Left kidney (tissue), 8 donors: ENCODE data around the gene MTHFD2L. TPM values are rescaled to one million over a fixed set of nuclear protein-coding genes. Genes with fewer than 3 reads are reported as not detected.

Experiments used
- DNase-seq: peaks from one replicate; pipeline ENCODE4 v3.0.0-alpha.2; 2013
- long read RNA-seq, 8 donors: transcript quantifications; one replicate each; lab custom pipeline, GENCODE V29; 2026
- polyA plus RNA-seq: library from polyadenylated mRNA; unstranded; fragments of 120-200 nt; gene quantifications from one replicate; pipeline ENCODE4 v1.2.1, GENCODE V29; 2013; ENCODE audit not compliant: insufficient read length

The MTHFD2L gene
- polyA plus RNA-seq: 25.6 TPM
- long read RNA-seq, donor 1, transcript MTHFD2L-208 (2 exons, 2,363 nt): major isoform, 28 of 28 reads
- long read RNA-seq, donor 1, partial matches to known transcripts: 0 of 28 reads
- long read RNA-seq, donor 1, other reads (novel, unspliced or antisense): 0 of 28 reads
- long read RNA-seq, donor 2, transcript MTHFD2L-208 (2 exons, 2,363 nt): major isoform, 31 of 36 reads
- long read RNA-seq, donor 2, partial matches to known transcripts: 5 of 36 reads
- long read RNA-seq, donor 2, other reads (novel, unspliced or antisense): 0 of 36 reads
- long read RNA-seq, donor 3, transcript MTHFD2L-208 (2 exons, 2,363 nt): major isoform, 19 of 19 reads
- long read RNA-seq, donor 3, partial matches to known transcripts: 0 of 19 reads
- long read RNA-seq, donor 3, other reads (novel, unspliced or antisense): 0 of 19 reads
- long read RNA-seq, donor 4, partial matches to known transcripts: 0 of 4 reads
- long read RNA-seq, donor 4, other reads (novel, unspliced or antisense): 0 of 4 reads
- long read RNA-seq, donor 5, transcript MTHFD2L-208 (2 exons, 2,363 nt): major isoform, 32 of 35 reads
- long read RNA-seq, donor 5, partial matches to known transcripts: 0 of 35 reads
- long read RNA-seq, donor 5, other reads (novel, unspliced or antisense): 0 of 35 reads
- long read RNA-seq, donor 6, transcript MTHFD2L-208 (2 exons, 2,363 nt): major isoform, 13 of 16 reads
- long read RNA-seq, donor 6, partial matches to known transcripts: 0 of 16 reads
- long read RNA-seq, donor 6, other reads (novel, unspliced or antisense): 0 of 16 reads
- long read RNA-seq, donor 7, transcript MTHFD2L-208 (2 exons, 2,363 nt): major isoform, 38 of 39 reads
- long read RNA-seq, donor 7, partial matches to known transcripts: 0 of 39 reads
- long read RNA-seq, donor 7, other reads (novel, unspliced or antisense): 0 of 39 reads
- long read RNA-seq, donor 8, transcript MTHFD2L-208 (2 exons, 2,363 nt): major isoform, 8 of 8 reads
- long read RNA-seq, donor 8, partial matches to known transcripts: 0 of 8 reads
- long read RNA-seq, donor 8, other reads (novel, unspliced or antisense): 0 of 8 reads

DNA sequence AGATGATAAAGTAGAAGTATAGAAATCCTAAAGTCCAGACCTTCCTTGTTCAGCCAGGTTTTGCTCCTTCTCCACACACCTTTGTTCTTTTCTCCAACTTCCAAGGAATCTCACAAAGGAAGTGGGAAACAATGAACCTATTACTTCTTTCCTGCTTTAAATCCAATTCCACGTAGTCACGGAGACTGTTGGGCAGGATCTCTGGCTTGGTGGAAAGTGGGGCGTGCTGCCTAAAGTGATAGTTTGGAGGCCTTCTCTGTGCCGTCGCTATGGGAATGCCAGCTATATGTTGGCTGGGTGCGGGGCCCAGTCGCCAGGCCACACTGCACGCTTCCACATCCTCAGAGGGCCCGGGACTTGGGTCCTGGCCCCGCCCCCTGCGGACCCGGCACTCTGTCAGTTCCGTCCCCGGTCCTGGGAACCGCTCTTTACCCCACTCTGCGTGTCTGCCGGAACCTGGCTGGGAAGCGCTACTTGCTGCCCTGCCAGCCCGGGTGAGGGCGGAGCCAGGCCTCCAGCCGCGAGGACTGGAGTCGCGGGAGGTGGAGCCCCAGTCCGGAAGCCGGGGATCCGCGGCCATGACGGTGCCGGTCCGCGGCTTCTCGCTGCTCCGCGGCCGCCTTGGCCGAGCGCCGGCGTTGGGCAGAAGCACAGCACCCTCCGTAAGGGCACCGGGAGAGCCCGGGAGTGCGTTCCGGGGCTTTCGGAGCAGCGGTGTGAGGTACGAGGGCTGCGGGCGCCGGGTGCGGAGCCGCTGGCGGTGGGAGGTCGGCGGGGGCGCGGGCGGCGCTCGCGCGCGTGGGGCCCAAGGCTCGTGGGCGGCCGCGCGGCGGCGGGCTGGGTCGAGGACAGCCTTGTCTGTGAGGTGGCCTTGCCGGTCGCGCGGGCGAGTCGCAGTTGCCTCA is at the start of gene MTHFD2L:
TSS of gene MTHFD2L (plus strand) at position 558 of the 905 bp plus-strand sequence. CDS start at position 579, 21 bp downstream.
- peak; percentile 88 for DNase-seq

DNA sequence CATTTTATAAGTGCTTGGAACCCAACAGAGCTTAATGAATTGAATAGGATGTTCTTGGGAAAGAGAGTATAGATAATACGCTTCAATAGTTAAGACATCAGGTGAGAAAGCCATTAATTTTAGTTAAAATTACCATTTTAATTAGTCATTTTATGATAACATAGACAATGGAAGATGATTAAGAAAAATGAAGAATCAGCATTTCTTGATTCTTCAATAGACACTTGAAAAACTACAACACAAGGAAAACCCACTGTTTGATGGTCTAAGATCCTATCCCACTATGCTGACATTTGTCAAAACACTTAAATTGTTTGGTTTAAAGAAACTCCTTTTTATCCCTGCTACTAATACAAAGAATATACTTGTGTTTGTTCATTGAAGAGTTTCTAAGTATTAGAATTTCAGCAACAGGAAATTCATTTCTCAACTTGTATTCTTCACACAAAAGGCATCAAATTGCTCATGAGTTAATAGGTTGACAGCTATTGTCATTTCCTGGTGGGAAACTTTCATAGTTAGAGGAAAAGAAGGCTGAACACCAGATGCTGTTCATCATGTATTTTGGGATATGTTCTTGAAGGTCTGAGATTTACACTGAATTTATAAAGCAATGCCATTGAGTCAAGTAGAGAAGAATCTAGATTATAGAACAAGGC is 49.3 kb upstream of the MTHFD2L start:
- no peak for DNase-seq

DNA sequence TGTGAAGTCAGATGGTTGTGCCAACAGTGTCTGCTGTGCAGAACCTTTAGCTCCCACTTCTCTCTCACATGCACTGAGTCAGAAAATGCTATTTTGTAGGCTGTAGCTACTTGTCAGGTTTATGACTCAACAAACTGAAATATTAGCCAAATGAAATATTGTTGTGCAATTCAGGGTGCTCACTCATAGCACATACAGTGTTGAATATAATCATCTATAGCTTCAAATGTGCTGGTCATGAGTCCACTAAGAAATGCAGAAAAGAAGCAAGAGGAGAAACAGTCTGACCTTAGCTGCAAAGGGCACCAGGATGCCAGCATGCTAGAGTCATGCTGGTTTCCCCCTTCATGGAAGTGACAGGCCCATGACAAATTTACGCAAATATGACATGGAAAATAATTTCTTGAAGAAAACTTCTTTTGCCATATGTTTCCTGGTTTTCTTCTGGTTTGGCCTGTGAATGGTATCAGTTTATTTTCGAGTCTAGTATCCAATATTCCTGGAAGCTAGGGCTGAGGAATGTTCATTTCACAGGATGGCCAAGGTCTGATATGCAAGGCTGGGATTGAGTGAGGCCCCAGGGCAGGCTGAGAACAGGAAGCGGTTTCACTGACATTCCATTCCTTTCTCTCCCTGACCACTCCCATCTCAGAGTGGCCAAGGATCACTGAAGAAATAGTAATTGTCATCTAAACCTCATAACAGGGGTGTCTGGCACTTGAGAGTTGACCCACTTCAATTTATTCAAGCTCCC is 48.6 kb upstream of the MTHFD2L start:
- DNase-seq: no peak

DNA sequence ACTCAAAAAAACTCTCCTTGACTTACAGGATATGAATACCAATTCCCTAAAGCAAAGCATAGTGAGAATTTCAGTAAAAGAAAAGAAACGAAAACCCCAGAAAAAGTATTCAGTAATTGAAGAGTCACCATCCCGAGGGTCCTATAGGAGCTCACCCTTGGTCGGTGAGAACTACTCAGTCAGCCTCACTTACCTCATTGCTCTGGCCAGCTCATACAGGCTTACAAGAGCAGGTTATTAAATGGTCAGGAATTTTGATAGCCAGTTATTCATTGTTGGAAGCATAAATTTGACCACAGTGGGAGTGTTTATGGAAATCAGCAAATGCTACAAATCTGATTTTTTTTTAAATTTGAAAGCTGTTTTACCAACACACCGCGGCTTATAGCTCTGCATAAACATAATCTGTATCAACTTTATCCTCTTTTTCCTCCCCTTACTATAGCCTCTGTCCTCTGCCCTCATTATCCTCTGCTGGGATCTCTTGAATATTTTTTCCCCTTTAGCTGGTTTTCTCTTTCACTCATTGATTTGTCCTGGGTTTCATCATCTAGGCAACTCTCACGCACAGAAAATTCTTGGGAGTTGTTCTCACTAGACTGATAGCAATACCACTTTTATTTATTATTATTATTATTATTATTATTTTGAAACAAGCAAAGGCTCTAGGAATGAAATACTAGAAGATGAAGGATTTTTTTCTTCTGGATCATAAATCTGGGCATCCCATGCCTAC is 47.9 kb upstream of the MTHFD2L start:
- DNase-seq: no peak

DNA sequence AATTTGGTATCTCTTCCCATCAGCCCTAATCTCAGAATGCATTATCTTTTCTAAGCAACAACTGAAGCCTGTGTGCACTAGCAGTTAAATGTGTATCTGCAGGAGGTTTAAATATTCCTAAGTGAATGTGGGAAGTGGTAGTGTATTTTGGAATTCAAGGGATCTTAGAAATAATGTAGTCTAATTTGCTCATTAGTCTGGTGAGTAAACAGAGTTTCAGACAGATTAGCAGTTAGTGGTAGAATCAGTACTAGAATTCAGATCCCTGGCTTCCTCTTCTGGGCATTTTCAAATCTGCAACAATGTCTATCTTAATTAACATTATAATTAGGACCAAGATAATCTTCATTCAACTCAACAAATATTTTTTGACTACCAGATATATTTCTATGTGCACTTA is 47.2 kb upstream of the MTHFD2L start:
- no peak for DNase-seq

DNA sequence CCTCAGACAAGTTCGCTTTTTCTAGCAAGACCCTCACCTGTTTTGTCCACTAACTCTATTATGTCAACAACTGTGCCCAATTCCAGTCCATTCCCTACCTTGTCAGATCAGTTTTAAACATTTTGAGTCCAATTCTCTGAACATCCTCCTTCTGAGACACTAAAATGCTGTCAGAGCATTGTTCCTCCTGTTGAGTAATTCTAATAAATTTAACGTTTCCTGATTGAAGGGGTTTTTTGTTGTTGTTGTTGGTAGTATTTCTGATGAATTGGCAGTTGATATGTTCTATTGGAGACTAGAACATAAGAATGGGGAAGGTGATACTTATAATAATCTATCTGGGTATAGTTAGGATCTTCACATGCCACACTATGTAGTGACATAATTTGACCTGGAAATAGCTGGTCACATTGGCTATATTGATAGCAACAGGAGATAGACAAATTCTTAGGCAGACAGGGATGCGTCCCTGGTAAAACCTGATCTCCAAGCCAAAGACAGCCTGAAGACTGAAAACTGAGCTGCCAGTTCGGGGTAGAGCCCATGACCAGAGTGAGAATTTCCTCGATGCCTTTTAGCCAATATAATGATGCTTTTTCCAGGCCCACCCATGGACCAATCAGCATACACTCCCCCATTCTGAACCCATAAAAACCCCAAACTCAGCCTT is 46.5 kb upstream of the MTHFD2L start:
- DNase-seq: no peak

DNA sequence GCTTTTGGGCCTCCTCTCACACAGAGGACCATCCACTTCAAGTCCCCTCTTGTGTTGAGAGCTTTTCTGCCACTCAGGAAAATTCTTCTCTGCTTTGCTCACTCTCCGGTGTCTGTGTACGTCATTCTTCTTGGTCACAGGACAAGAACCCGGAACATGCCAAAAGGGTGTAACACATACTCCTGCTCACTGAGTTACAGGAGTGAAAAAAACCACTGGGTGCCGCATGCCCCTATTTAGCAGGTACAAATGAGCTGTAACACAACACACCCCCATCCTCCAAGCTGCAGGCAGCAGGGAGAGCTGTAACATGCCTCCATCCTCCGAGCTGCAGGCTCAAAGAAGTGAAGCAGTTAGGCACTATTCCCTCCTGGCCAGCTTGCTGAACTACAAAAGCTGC is 45.9 kb upstream of the MTHFD2L start:
- DNase-seq: no peak

DNA sequence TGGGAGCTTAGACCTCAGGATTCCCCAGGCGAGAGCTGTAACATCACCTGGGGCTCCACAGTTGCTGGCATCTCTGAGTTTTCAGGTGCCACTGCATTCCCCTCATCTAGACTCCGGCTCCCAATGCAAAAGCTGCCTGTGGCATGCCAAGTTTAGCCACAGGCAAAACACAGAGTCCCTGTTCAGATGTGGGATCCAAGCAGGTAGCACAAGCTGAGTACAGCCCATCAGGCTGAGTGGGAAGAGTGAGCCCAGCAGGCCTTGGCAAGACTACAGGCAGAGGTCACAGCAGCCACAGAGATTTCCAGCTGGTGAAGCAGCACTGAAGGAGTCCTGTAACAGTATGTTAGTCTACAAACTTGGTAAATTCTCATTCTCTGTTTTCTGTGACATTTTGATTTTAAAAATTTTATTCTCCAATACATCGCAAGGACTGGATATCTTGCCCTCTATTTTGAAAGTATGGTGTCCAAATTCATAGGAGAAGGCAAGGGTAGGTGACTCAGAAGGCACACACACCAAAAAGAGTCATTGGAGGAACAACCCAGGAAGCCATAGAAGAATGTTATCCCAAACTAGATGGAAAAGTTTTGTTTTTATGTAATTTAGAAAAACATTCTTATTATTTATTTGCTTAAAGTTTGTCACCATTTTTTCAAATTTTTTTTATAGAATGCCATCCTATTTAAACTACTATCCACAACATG is 45.4 kb upstream of the MTHFD2L start:
- no peak for DNase-seq

DNA sequence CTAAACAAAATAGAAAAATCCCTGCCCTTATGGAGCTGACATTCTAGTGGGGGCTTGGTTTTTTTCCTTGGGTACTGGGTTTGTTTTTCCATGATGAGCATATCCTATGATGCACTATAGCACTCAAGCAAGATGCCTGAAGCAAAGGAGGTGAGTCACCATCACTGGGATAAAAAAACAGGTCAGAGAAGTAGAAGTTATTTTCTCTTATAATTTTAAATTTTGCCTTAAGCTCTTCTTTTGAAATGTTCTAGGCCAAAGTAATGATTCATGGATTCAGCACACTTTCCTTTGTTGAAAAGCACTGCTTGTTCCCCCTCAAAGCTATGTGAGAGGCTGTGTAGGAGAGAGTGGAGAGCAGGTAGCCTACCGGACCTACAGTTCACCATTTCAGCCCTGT is 43.7 kb upstream of the MTHFD2L start:
- no peak for DNase-seq

DNA sequence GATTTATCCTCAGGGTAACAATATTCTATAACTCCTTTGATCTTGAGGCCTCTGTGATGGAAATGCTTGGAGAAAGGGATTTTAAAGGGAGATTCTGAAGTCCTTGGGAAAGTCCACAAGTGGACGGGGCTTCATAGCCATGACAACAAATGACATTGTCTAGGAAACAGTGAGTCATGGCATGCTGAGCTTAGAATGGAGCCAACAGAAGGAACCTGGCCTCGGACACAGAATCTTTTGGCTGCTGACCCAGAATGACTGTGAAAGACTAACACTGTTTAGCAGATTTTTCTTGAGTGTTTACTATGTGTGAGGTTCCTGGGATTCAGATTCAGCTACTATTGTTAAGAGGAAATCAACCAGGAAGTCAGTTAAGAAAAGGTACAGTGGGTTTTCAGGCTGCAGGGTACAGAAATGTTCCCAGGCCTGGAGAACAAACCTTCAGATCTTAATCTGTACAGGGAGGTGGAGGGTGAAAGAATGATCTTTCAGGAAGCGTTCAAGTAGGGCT is 40.8 kb upstream of the MTHFD2L start:
- no peak for DNase-seq

DNA sequence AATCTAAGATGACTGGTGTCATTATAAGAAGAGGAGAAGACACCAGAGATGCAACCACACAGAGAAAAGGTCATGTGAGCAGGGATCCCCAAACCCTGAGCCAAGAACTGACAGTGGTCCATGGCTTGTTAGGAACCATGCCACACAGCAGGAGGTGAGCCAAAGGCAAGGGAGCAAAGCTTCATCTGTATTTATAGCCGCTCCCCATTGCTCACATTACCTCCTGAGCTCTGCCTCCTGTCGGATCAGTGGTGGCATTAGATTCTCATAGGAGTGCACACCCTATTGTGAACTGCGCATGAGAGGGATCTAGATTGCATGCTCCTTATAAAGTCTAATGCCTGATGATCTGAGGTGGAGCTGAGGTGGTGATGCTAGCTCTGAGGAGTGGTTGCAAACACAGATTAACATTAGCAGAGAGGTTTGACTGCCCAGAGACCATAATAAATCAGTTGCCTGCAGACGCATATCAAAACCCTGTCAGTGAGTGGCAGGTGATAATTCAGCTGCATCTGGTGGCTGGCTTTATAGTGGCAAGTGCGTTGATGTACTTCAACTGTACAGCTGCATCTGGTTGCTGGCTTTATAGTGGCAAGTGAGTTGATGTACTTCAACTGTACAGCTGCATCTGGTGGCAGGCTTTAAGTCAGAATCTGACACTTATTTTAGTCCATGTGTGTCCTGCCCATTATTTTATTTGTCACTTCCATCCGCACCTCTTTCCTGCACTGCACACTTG is 39.1 kb upstream of the MTHFD2L start:
- no peak for DNase-seq

DNA sequence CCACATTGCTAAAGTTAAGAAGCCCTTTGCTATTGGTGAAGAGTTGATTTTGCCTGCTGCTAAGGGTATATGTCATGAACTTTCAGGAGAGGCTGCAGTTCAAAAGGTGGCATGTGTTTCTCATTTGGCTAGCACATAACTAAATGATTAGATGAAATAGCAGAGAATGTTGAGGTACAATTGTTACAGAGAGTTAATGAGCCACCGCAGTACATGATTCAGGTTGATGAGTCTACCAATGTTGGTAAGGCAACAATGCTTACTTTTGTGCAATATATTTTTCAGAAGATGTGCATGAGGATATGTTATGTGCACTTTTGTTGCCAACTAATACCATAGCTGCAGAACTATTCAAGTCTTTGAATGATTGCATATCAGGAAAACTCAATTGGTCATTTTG is 37.8 kb upstream of the MTHFD2L start:
- DNase-seq: no peak

DNA sequence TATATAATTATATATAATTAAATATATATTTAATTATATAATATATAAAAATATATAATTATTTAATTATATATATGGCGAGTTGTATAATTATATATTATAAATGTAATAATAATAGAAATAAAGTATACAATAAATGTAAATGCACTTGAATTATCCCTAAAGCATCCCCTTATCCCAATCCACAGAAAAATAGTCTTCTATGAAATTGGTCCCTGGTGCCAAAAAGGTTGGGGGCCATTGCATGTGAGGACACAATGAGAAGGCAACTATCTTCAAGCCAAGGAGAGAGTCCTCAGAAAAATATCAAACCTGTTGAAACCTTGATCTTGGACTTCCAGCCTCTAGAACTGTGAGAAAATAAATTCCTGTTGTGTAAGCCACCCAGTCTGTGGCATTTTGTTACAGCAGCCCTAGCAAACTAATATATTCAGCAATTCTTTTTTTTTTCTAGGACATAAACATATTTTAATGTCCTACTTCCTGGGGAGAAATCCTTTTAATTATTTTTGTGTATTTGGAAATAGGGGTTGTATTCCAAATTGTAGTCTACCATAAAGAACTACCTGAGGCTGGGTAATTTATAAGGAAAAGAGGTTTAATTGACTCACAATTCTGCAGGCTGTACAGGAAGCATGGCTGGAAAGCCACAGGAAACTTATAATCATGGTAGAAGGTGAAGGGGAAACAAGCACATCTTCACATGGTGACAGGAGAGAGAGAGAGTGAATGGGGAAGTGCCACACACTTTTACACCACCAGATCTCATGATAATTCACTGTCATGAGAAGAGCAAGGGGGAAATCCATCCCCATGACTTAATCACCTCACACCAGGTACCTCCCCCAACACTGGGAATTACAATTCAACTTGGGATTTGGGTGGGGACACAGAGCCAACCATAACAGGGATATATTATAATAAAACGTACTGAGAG is 36.0 kb upstream of the MTHFD2L start:
- DNase-seq: no peak

DNA sequence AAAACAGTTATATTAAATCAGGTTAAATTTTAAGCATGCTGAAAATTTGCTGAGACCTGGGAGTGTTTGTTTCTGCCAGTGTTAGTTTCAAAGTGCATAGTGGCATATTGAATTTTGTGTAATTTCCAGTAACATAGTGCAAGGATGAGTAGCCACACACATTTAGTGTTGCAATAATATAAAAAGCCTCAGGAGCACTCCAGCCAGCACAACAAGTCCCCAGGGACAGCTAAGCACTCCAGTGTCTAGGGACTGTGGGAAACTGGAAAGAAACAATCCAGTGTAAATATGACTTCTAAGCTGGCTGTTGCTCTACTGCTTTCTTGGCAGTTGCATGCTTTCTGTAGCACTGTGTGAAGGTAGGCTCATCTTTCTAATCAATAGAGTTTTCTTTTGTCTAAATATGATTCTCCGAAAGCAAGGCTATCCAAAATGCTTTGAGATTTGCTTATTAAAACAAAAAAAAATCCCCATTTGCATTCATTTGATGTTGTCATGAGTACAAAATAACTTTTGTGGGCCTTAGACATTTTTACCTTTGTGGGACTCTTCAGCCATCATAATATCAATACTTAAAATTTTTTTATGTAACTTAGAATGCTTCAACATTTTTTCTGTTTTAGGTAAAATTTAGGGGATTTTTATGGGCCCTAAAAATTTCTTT is 34.7 kb upstream of the MTHFD2L start:
- DNase-seq: no peak

DNA sequence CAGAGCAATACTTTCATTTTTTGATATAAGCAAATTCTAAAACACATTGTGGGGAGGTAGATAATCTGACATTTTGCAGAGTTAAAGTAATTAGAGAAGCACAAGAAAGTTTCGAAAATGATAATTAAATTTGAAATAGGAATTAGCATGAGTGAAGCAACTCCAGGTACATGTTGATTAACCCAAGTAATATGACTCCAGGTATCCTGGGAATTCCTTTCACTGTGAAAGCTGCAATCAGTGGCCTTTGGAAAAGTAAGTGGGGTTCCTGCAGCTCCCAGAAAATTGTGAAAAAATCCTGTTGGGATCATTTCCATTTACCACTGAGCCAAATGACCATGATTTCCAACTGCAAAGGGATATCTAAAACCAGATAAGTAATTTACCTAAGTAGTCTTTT is 32.9 kb upstream of the MTHFD2L start:
- DNase-seq: no peak

DNA sequence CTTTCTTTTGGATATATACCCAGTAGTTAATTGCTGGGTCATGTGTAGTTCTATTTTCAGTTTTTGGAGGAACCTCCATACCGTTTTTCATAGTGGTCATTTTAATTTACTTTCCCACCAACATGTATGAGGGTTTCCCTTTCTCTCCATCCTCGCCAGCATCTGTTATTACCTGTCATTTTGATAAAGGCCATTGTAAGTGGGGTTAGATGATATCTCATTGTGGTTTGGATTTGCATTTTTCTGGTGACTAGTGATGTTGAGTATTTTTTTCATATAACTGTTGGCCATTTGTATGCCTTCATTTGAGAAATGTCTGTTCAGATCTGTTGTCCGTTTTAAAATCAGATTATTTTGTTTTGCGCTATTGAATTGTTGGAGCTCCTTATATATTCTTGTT is 30.2 kb upstream of the MTHFD2L start:
- DNase-seq: no peak
